Measurements from ENCODE around the gene SHROOM3. TPM values are rescaled to one million over a fixed set of nuclear protein-coding genes. Genes with fewer than 3 reads are reported as not detected.

Gene SHROOM3
- total RNA-seq, 4 donors from 2014 or later, result 44.4 to 101 (median 88.5) TPM

- no peaks in the 10 kb centered on the region for H3K36me3 ChIP-seq
- no peaks in the 10 kb centered on the region for H3K9me3 ChIP-seq
- intact Hi-C loops (cut with DNase I), result no loop called here
- TF ChIP-seq POLR2AphosphoS5 (IDR thresholded peaks at IDR 0.05) (peak in 1 of 2 donors; percentile 10), EP300 (IDR thresholded peaks at IDR 0.05) (no peak), POLR2A (IDR thresholded peaks at IDR 0.05; ENCODE audit: low read depth) (no peak), CTCF (IDR thresholded peaks at IDR 0.05) (no peak)
- no peak for DNase-seq (ENCODE audit: extremely low spot score)
- peak overlapping the region; percentile 25 to 60 (median 40) for H3K27ac ChIP-seq (replicated peaks in 1 of 4)
- H3K27me3 ChIP-seq, result no peaks in the 10 kb centered on the region
- WGBS, result 65% methylated on average over 14 of the region's 14 CpGs
- H3K4me1 ChIP-seq, result peaks cover 0 to 48% (median 41%) of the 10 kb centered on the region in 4 donors
- no peak overlapping the region for H3K4me3 ChIP-seq
Measured at GRCh38 chr4:76546759-76547742, 112.0 kb downstream of the SHROOM3 start.

- WGBS, result 85% methylated on average over 7 of the region's 7 CpGs
- Histone ChIP-seq H3K4me3 (no peak overlapping the region), H3K27ac (replicated peaks in 1 of 4) (no peak overlapping the region), H3K36me3 (no peaks in the 10 kb centered on the region), H3K4me1 (peaks cover 0 to 48% (median 41%) of the 10 kb centered on the region in 4 donors), H3K27me3 (no peaks in the 10 kb centered on the region), H3K9me3 (no peaks in the 10 kb centered on the region)
- intact Hi-C loops (cut with DNase I), result no loop called here
- TF ChIP-seq EP300 (IDR thresholded peaks at IDR 0.05) (no peak), CTCF (IDR thresholded peaks at IDR 0.05) (no peak), POLR2A (IDR thresholded peaks at IDR 0.05; ENCODE audit: low read depth) (no peak), POLR2AphosphoS5 (IDR thresholded peaks at IDR 0.05) (no peak)
- DNase-seq (ENCODE audit: extremely low spot score), result no peak
Measured at GRCh38 chr4:76548704-76549103, 113.7 kb downstream of the SHROOM3 start.

GRCh38 chr4:76549765-76550164 lies 114.7 kb downstream of the SHROOM3 start:
- peak overlapping the region in 3 of 4 donors; percentile 49 to 70 (median 58) for H3K27ac ChIP-seq (replicated peaks in 1 of 4)
- no peaks in the 10 kb centered on the region for H3K36me3 ChIP-seq
- TF ChIP-seq POLR2AphosphoS5 (IDR thresholded peaks at IDR 0.05) (no peak), CTCF (IDR thresholded peaks at IDR 0.05) (no peak), EP300 (IDR thresholded peaks at IDR 0.05) (no peak), POLR2A (IDR thresholded peaks at IDR 0.05; ENCODE audit: low read depth) (no peak)
- no peak for DNase-seq (ENCODE audit: extremely low spot score)
- H3K4me3 ChIP-seq, result no peak overlapping the region
- no peaks in the 10 kb centered on the region for H3K9me3 ChIP-seq
- no peaks in the 10 kb centered on the region for H3K27me3 ChIP-seq
- 50% methylated on average over 1 of the region's 1 CpG for WGBS
- intact Hi-C loops (cut with DNase I), result no loop called here
- H3K4me1 ChIP-seq, result peaks cover 0 to 48% (median 41%) of the 10 kb centered on the region in 4 donors

- peaks cover 0 to 39% (median 36%) of the 10 kb centered on the region in 4 donors for H3K4me1 ChIP-seq
- H3K27me3 ChIP-seq, result no peaks in the 10 kb centered on the region
- no peaks in the 10 kb centered on the region for H3K9me3 ChIP-seq
- WGBS, result 75% methylated on average over 8 of the region's 8 CpGs
- DNase-seq (ENCODE audit: extremely low spot score), result peak; percentile 53
- no peak for TF ChIP-seq POLR2AphosphoS5 (IDR thresholded peaks at IDR 0.05)
- no peak for TF ChIP-seq EP300 (IDR thresholded peaks at IDR 0.05)
- TF ChIP-seq CTCF (IDR thresholded peaks at IDR 0.05), result no peak
- no peak for TF ChIP-seq POLR2A (IDR thresholded peaks at IDR 0.05; ENCODE audit: low read depth)
- intact Hi-C loops (cut with DNase I), result no loop called here
- peak overlapping the region in 1 of 4 donors; percentile 49 for H3K27ac ChIP-seq (replicated peaks in 1 of 4)
- no peak overlapping the region for H3K4me3 ChIP-seq
- H3K36me3 ChIP-seq, result no peaks in the 10 kb centered on the region
Measured at GRCh38 chr4:76550966-76551780, 116.1 kb downstream of the SHROOM3 start.

Measured in esophagus muscularis mucosa (tissue), 4 donors.